Panc1 (cell line): Measurements from ENCODE around the gene DENND2D.

Experiments used
- CTCF ChIP-seq: fragments of 450-650 bp; IDR thresholded peaks from 2 replicates; pipeline ENCODE4 v1.5.1; 2017; ENCODE audit warnings: mild to moderate bottlenecking
- POLR2AphosphoS5 ChIP-seq: IDR thresholded peaks from 2 replicates; pipeline ENCODE4 v1.6.1; 2012; ENCODE audit warnings: mild to moderate bottlenecking, low read depth, low read length, moderate library complexity
- REST ChIP-seq, 2 experiments: IDR thresholded peaks; 2 replicates each; pipeline ENCODE4 v1.6.1; 2011 to 2012; ENCODE audit warnings: low read depth in 2 of 2, control low read depth in 1 of 2, low read length in 1 of 2, mild to moderate bottlenecking in 1 of 2, moderate library complexity in 1 of 2; ENCODE audit not compliant: insufficient read depth in 1 of 2

- TF ChIP-seq CTCF (no peak), POLR2AphosphoS5 (no peak), REST (IDR thresholded peaks at IDR 0.05; ENCODE audit: insufficient read depth in 1 of 2, low read depth in 2 of 2, low read length in 1 of 2) (no peak)
These were observed 41.4 kb upstream of the DENND2D start for GRCh38 chr1:111241797-111242196.
